GM19240 (cell line): ENCODE measurements around the gene SPSB1.

Experiments
- DNase-seq: peaks from one replicate; pipeline ENCODE4 v3.0.0; 2011; ENCODE audit warnings: low spot score; ENCODE audit not compliant: insufficient read length

Gene SPSB1

DNA sequence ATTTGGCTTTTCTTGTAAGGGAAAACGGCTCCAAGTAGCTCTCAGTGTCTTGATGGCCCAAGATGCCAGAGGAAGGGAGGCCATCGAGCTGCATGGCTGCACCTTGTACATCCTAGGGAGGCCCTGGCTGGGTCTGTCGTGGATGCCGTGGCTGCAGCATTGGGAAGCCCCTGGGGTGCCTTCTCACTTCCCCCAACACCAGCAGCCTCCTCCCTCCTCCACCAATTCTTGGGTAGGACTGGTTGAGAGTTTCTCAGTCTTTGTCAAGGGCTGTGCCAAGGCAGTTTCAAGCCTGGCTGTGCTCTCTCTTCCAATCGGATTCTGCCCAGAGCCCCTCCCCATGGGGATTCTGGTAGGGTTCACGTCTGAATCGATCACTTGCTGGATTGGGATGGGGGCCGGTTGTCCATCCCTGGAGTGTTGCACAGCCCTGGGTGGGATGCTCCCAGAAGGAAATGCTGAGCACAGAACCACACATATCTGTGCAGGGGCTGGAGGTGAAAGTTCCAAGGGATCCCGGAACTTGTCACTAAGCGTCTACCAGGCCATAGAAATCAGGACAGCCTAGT is 14.0 kb upstream of the SPSB1 start:
- no peak for DNase-seq

GRCh38 chr1:9279172-9279840 is 13.4 kb upstream of the SPSB1 start:
- DNase-seq = no peak

DNA sequence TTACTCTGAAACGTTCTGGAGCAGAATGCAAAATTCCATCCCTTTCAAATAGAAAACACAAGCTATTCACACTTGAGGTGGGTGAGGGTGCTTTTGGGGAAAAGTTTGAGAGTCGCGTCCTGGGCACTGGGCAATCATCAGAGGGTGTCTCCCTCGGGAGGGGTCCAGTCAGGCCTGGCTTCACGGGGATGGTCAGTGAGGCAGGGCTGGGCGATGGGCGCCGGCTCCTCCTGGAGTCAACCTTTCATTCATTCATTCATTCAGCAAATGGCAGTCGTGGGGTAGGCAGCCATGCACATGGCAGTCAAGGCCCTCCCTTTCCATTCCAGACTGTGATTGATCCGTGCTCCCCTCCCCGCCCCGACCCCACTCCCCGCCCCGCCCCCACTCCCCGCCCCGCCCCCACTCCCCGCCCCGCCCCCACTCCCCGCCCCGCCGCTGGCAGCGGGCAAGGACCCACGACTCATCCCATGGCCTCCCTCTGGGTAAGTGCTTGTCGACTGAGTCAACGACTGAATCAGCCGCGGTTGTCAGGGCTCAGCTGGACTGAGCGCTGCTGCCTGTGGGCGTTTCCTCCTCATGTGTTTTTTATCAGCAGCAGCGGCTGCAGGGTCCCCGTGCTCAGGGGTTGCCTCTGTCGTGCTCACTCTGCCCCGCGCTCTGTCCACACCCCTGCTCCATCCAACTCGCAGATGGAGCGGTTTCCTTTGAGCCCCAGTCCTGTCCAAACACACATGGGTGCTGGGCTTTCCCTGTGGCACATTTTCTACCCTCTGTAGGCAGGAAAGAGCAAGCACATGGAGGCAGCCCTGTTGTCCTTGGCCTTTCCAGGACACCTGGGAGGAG is 12.5 kb upstream of the SPSB1 start:
- DNase-seq = no peak

DNA sequence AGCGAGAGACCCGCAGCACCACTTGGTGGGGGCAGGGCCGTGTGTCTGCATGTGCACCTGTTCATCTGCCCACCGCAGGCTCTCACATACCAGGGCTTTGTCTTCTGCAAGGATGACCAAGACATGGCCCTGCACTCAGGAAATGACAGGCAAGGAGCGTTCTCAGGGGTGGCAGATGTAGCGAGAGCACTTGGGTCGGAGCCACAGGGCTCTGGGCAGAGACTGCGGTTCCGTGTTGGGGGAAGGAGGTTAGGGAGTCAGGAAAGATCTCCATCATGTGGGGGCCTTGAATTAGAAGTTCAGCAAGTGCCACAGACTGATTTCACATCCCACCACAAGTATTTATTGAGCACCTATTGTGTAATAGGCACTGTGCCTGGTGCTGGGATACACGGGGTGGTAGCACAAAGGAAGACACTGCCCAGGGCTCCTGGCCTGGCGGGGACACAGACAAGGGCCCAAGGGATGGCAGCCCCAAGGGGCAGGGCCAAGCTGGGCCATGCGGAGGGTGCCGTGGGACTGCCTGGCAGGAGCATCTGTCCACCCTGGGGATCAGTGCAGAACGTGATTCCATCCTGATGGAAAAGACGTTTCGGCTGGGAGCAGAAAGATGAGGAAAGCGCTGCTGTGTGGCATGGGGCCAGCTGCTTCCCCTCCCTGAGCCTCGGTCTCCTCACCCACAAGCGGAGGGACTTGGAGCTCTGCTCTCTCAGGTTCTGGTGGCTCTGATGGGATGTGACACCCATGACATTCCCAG is 11.4 kb upstream of the SPSB1 start:
- DNase-seq = no peak

DNA sequence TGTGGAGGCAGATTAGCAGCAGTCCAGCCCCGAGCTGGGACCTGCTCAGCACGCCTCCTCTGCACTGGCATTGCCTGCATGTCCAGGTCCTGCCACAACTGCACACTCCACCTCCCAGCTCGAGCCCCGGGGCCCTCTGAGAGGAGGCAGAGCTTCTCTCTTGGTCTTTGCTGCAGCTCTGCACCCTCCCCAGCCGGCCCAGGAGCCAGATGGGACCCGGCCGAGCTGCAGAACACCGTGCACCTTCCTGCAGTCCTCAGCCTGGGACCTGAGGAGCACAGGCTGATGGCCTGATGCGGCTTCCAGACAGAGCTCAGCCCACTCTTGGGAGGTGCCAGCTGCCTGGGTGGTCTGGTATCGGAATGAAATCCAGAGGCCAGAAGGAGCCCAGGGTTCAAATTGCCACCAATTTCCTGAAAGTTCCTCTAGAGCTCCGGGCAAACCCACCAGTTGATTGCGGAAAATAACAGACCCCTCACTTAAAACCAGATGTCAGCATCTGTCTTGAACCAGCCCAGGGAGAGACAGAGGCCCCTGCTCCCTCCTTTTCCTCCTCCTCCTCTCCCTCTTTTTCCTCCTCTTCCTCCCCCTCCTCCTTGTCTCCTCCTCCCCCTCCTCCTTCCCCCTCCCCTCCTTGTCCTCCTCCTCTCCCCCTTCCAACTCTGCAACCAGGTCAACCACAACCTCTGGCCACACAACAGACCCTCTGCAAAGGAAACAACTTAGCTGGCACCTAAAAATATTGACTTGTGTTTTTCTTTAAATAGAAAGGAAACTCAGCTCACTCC is 10.6 kb upstream of the SPSB1 start:
- no peak for DNase-seq

- no peak for DNase-seq
Measured at GRCh38 chr1:9282696-9282955, 10.1 kb upstream of the SPSB1 start.

DNA sequence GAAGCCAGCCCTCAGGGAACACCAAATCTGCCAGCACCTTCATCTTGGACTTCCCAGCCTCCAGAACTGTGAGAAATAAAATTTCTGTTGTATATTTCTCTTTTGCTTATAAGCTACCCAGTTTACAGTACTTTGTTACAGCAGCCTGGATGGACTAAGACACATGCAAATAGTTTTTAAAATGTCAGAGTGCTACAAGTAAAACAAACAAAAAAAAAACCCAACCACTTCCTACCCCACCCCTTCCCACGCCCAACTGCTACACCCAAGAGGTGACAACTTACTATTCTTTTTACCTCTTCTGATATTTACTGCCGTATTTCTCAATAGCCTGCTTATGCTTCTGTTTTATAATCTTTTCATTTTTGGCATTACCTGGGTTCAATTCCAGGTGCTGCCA is 8.6 kb upstream of the SPSB1 start:
- DNase-seq = no peak

GRCh38 chr1:9286556-9286955 is 6.1 kb upstream of the SPSB1 start:
- no peak for DNase-seq

DNA sequence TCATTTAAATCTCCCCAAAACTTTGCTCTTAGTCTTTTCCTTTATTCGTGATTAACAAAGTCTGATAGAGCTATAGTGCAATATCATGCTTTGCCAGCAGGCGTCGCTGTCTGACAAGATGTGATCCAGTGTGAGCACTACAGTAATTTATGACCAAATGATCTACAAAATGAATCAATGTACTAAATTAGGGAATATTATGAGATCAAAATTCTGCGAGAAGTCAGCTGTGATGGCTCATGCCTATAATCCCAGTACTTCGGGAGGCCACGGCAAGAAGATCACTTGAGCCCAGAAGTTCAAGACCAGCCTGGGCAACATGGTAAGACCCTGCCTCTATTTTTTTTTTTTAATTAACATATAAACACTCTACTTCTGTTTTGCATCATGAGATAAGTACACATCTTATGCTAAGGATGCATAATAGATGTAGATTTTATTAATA is 3.6 kb upstream of the SPSB1 start:
- no peak for DNase-seq

GRCh38 chr1:9289711-9290485 is 2.8 kb upstream of the SPSB1 start:
- no peak for DNase-seq

DNA sequence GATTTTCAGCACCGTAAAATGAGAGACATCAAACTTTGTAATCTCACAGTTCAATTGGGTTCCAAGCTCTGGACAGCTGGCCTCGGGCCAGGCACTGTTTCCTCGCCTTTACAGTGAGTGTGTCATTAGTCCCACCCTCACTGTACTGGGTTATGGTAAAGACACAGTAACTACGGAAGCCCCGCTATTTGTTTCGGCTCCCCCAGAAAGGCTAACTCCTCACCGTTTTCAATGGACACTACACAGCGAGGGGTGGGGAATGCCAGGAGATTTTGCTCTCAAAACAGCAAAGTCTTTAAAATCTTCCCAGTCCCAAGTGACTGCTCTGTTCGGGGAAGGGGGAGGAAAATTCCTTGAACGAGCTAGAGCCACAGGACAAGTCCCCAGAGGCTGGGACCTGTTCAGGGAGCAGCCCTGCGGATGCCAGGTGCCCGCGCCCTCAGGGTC is 757 bp upstream of the SPSB1 start:
- no peak for DNase-seq

GRCh38 chr1:9293241-9293532 is 493 bp downstream of the SPSB1 start:
- DNase-seq = no peak

DNA sequence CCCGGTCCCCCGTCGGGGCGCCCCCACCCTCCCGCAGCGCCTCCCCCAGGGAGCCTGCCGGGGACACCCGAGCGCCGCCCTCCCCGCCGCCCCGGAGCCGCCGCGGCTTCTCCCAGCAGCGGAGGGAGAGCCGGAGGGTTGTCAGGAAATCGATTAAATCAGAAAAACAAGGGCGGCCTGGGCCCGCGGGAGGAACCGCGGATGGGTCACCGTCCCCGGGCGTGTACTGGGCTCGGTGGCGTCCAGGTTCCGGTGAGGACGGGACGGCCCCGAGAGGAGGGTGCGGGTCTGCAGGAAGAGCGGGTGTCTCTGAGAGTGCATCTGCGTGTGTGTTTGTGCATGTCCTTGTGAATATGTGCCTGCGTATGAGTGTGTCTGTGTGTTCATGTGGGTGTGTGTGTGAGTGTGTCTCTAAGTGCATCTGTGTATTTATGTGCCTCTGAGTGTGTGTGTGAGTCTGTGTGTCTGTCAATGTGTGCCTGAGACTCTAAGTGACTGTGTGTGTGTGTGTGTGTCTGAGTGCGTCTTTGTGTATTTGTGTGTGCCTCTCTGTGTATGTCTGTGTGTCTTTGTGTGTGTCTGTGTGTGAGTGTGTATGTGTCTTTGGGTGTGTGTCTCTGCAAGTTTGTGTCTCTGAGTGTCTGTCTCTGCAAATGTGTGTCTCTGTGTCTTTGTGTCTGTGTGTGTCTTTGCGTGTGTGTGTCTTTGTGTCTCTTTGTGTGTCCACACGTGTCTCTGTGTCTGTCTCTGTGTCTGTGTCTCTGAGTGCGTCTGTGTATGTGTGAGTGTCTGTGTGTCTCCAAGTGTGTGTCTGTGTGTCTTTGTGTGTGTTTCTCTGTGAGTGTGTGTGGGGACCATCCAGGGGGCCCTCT is 1.1 kb downstream of the SPSB1 start:
- no peak for DNase-seq

DNA sequence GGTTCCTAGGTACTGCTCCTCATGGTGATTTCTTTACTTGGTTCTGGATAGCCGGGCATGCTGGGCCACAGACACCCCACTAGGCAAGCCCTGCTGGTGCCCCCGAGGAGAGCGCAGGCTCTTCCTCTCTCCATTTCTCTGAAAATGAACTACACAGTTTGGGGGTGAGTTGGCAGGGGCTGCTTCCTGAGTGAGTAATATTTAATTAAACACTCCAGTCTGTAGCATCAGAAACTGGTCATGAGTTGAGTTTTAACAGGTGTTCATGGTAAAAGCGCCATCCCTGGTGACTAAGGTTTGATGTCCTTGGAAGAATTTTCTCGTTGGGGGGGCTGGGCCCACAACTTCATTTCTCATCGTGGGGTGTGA is 1.7 kb downstream of the SPSB1 start:
- DNase-seq = no peak

DNA sequence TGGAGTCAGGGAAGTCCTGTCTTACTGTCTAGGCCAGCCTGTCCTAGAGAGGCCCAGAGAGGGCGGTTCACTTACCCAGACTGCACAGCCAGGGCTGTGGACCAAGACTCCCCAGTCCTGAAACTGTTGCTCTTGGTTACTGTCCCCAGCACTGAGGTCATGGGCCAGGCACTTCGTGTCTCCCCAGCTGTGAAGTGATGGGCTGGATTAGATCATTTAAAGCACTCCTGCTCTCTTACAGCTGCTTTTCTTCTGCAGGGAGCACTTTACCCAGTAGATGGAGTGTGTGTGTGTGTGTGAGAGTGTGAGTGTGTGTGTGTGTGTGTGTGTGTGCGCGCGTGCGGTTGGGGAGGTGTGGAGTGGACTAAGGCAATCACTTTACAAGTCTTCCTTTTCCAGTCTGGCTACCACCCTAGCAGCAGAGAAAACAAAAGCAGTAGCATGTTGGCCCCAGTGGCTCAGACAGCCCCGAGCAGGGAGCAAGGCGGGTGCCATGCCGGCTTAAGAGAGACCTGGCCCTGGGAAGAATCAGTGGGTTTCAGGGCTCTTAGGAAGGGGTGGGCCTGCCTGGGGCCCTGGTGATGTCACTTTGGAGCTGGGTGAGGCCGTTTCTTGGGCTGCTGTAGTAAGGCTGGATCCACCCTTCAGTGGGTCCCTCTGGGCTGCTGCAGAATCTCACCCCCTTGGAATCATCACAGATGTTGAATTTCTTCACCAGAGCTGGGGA is 2.4 kb downstream of the SPSB1 start:
- DNase-seq = peak; percentile 33

- no peak for DNase-seq
Measured at GRCh38 chr1:9295884-9296283, 3.2 kb downstream of the SPSB1 start.

GRCh38 chr1:9296850-9297249 is 4.2 kb downstream of the SPSB1 start:
- DNase-seq = no peak

GRCh38 chr1:9297831-9298230 is 5.1 kb downstream of the SPSB1 start:
- no peak for DNase-seq

DNA sequence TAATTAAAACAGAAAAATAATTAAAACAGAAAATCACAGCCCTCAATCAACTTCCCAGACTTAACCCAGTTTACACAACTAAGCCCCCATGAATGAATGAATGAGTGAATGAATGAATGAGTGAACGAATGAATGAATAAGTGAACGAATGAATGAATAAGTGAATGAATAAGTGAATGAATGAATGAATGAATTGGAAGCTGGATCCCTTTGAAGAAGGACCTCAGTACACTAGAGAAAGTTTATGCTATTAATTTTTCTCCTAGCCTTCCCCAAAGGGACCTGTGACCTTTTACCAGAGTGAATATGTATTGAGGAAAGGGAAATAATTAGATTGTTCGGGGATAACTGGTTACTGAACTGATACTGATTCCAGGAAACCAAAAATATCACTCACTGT is 5.6 kb downstream of the SPSB1 start:
- DNase-seq = no peak
